Measurements from ENCODE around the gene CRYBA2. TPM values are rescaled to one million over a fixed set of nuclear protein-coding genes. Genes with fewer than 3 reads are reported as not detected.

The CRYBA2 gene
- total RNA-seq, 1 experiment from 2014 or later, result not detected

GRCh38 chr2:219022616-219023015 lies 29.4 kb upstream of the CRYBA2 start:
- ChIA-PET RAD21 (ENCODE audit: low non-redundant PET in 1 of 2, low total read pairs in 2 of 2, uncharacterized antibody in 2 of 2, unreplicated experiment in 2 of 2) (no interaction called here), CTCF (no interaction called here), POLR2A (no interaction called here)
- intact Hi-C loops (cut with micrococcal nuclease), result no loop called here
- Histone ChIP-seq H3K27ac (ENCODE audit: low read depth, low read length) (no peak overlapping the region), H4K20me1 (ENCODE audit: insufficient read depth) (no peaks in the 10 kb centered on the region), H3K9me2 (ENCODE audit: insufficient read depth) (no peaks in the 10 kb centered on the region), H3K79me2 (ENCODE audit: insufficient read depth, low read length) (no peaks in the 10 kb centered on the region), H3K9me3 (ENCODE audit: control insufficient read depth in 1 of 2, insufficient read depth in 1 of 2, low read depth in 1 of 2, low read length in 2 of 2) (no peaks in the 10 kb centered on the region), H3K9ac (ENCODE audit: low read length) (no peak overlapping the region), H3K27me3 (ENCODE audit: insufficient read depth, low read length) (no peaks in the 10 kb centered on the region), H3K36me3 (ENCODE audit: control insufficient read depth in 1 of 2, insufficient read depth in 2 of 2, low read length in 2 of 2) (no peaks in the 10 kb centered on the region), H3K4me2 (ENCODE audit: low read length) (no peak overlapping the region), H3K4me1 (ENCODE audit: control insufficient read depth in 1 of 2, insufficient read depth in 2 of 2, low read length in 2 of 2) (no peaks in the 10 kb centered on the region), H3K4me3 (replicated peaks in 1 of 2; ENCODE audit: low read depth in 1 of 2, low read length in 2 of 2) (no peak overlapping the region), H2AFZ (ENCODE audit: low read depth, low read length, poor library complexity, severe bottlenecking) (no peak overlapping the region)
- TF ChIP-seq TCF7L2 (IDR thresholded peaks at IDR 0.05; ENCODE audit: borderline replicate concordance, extremely low read depth, insufficient read depth, insufficient read length) (no peak), ZNF274 (IDR thresholded peaks at IDR 0.05; ENCODE audit: low read depth, low read length) (no peak), JUND (IDR thresholded peaks at IDR 0.05) (no peak), RAD21 (IDR thresholded peaks at IDR 0.05; ENCODE audit: low read depth) (no peak), EGR1 (IDR thresholded peaks at IDR 0.05; ENCODE audit: low read depth) (no peak), MAX (IDR thresholded peaks at IDR 0.05) (no peak), ATF3 (IDR thresholded peaks at IDR 0.05) (no peak), YY1 (IDR thresholded peaks at IDR 0.05; ENCODE audit: extremely low read depth, insufficient replicate concordance, low read depth, low read length) (no peak), SRF (IDR thresholded peaks at IDR 0.05; ENCODE audit: low read depth) (no peak), CBX3 (IDR thresholded peaks at IDR 0.05; ENCODE audit: low read depth) (no peak), ELF1 (IDR thresholded peaks at IDR 0.05; ENCODE audit: borderline replicate concordance, low read depth) (no peak), POLR2A (IDR thresholded peaks at IDR 0.05; ENCODE audit: borderline replicate concordance, extremely low read depth, insufficient read depth, insufficient read length) (no peak)
- ATAC-seq, result no peak
- no peak for DNase-seq (ENCODE audit: low read depth, low spot score)
- BruUV-seq (replicated peaks), result no TSS peak

- POLR2A ChIA-PET, result no interaction called here
- H3K9ac ChIP-seq (ENCODE audit: low read length), result no peak overlapping the region
- RAD21 ChIA-PET (ENCODE audit: low non-redundant PET in 1 of 2, low total read pairs in 2 of 2, uncharacterized antibody in 2 of 2, unreplicated experiment in 2 of 2), result no interaction called here
- H3K4me1 ChIP-seq (ENCODE audit: control insufficient read depth in 1 of 2, insufficient read depth in 2 of 2, low read length in 2 of 2), result no peaks in the 10 kb centered on the region
- BruUV-seq (replicated peaks), result no TSS peak
- no peaks in the 10 kb centered on the region for H3K36me3 ChIP-seq (ENCODE audit: control insufficient read depth in 1 of 2, insufficient read depth in 2 of 2, low read length in 2 of 2)
- H2AFZ ChIP-seq (ENCODE audit: low read depth, low read length, poor library complexity, severe bottlenecking), result no peak overlapping the region
- CTCF ChIA-PET, result interaction anchor here (3.9 kb wide), 1 partner anchor 8 kb away, joined by 21 read pairs; no protein-coding TSS in a partner anchor
- H3K79me2 ChIP-seq (ENCODE audit: insufficient read depth, low read length), result no peaks in the 10 kb centered on the region
- intact Hi-C loops (cut with micrococcal nuclease), result no loop called here
- H3K9me2 ChIP-seq (ENCODE audit: insufficient read depth), result no peaks in the 10 kb centered on the region
- DNase-seq (ENCODE audit: low read depth, low spot score), result no peak
- no peak overlapping the region for H3K27ac ChIP-seq (ENCODE audit: low read depth, low read length)
- H4K20me1 ChIP-seq (ENCODE audit: insufficient read depth), result no peaks in the 10 kb centered on the region
- H3K4me2 ChIP-seq (ENCODE audit: low read length), result no peak overlapping the region
- no peak overlapping the region for H3K4me3 ChIP-seq (replicated peaks in 1 of 2; ENCODE audit: low read depth in 1 of 2, low read length in 2 of 2)
- no peaks in the 10 kb centered on the region for H3K27me3 ChIP-seq (ENCODE audit: insufficient read depth, low read length)
- no peak for ATAC-seq
- H3K9me3 ChIP-seq (ENCODE audit: control insufficient read depth in 1 of 2, insufficient read depth in 1 of 2, low read depth in 1 of 2, low read length in 2 of 2), result no peaks in the 10 kb centered on the region
- TF ChIP-seq ZFX (IDR thresholded peaks at IDR 0.05), result no peak
- no peak for TF ChIP-seq EGR1 (IDR thresholded peaks at IDR 0.05; ENCODE audit: low read depth)
- TF ChIP-seq ZBTB33 (IDR thresholded peaks at IDR 0.05; ENCODE audit: extremely low read depth, insufficient replicate concordance, low read length), result no peak
- TF ChIP-seq SRF (IDR thresholded peaks at IDR 0.05; ENCODE audit: low read depth), result no peak
- no peak for TF ChIP-seq CEBPB (IDR thresholded peaks at IDR 0.05; ENCODE audit: low read depth)
- no peak for TF ChIP-seq SP1 (IDR thresholded peaks at IDR 0.05; ENCODE audit: low read depth)
- TF ChIP-seq JUND (IDR thresholded peaks at IDR 0.05), result no peak
- TF ChIP-seq ATF3 (IDR thresholded peaks at IDR 0.05), result no peak
- no peak for TF ChIP-seq RAD21 (IDR thresholded peaks at IDR 0.05; ENCODE audit: low read depth)
- no peak for TF ChIP-seq POLR2A (IDR thresholded peaks at IDR 0.05; ENCODE audit: borderline replicate concordance, extremely low read depth, insufficient read depth, insufficient read length)
- no peak for TF ChIP-seq POLR2AphosphoS5 (IDR thresholded peaks at IDR 0.05; ENCODE audit: low read depth, low read length)
- TF ChIP-seq ZNF274 (IDR thresholded peaks at IDR 0.05; ENCODE audit: low read depth, low read length), result no peak
Measured at GRCh38 chr2:219022041-219022440, 28.8 kb upstream of the CRYBA2 start.

Measured in HCT116 (cell line).